ENCODE measurements around the gene ARMC7.

Gene ARMC7

DNA sequence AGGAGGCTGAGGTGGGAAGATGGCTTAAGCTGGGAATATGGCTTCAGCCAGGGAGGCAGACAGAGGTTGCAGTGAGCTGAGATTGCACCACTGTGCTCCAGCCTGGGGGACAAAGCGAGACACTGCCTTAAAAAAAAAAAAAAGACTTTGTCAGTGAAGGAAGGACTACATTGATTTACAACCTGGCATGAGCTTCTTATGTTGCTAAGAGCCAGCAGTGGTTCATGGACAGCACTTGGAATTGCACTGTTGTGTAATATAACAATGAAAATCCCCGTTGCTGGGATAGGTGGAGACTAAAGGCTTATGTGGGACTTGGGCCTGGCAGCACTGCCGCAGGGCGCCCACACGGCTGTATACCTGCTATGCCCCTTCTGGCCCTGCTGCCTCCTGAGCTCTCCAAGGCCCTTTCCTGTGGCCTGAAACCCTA, 36.1 kb upstream of the ARMC7 start:
- H3K4me3 ChIP-seq (replicated peaks; ENCODE audit: low read depth, low read length): no peak overlapping the region
- no peak for DNase-seq (ENCODE audit: low read depth)
- TF ChIP-seq, protein P1, sequence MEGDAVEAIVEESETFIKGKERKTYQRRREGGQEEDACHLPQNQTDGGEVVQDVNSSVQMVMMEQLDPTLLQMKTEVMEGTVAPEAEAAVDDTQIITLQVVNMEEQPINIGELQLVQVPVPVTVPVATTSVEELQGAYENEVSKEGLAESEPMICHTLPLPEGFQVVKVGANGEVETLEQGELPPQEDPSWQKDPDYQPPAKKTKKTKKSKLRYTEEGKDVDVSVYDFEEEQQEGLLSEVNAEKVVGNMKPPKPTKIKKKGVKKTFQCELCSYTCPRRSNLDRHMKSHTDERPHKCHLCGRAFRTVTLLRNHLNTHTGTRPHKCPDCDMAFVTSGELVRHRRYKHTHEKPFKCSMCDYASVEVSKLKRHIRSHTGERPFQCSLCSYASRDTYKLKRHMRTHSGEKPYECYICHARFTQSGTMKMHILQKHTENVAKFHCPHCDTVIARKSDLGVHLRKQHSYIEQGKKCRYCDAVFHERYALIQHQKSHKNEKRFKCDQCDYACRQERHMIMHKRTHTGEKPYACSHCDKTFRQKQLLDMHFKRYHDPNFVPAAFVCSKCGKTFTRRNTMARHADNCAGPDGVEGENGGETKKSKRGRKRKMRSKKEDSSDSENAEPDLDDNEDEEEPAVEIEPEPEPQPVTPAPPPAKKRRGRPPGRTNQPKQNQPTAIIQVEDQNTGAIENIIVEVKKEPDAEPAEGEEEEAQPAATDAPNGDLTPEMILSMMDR (IDR thresholded peaks at IDR 0.05; ENCODE audit: low read length, missing control alignments): no peak

DNA sequence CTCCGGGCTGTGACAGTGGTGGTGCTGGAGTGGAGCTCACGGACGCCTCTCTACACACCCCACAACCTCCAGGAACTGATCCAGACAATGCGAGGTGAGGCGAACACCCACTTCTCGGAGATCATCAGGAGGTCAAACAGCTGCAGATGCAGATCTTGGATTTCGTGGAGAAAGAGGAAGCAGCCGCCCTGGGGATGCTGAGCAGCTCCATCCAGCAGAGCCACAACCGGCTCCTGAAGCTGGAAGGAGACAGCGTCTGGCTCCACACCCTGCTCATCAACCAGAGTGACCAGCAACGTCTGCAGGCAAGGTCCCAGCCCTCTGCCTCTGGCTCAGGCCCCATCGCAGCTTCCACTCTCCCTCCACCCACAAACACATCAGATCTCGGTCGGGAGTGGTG, 35.2 kb upstream of the ARMC7 start:
- TF ChIP-seq, protein P1 (IDR thresholded peaks at IDR 0.05; ENCODE audit: low read length, missing control alignments): no peak
- H3K4me3 ChIP-seq (replicated peaks; ENCODE audit: low read depth, low read length): no peak overlapping the region
- no peak for DNase-seq (ENCODE audit: low read depth)

DNA sequence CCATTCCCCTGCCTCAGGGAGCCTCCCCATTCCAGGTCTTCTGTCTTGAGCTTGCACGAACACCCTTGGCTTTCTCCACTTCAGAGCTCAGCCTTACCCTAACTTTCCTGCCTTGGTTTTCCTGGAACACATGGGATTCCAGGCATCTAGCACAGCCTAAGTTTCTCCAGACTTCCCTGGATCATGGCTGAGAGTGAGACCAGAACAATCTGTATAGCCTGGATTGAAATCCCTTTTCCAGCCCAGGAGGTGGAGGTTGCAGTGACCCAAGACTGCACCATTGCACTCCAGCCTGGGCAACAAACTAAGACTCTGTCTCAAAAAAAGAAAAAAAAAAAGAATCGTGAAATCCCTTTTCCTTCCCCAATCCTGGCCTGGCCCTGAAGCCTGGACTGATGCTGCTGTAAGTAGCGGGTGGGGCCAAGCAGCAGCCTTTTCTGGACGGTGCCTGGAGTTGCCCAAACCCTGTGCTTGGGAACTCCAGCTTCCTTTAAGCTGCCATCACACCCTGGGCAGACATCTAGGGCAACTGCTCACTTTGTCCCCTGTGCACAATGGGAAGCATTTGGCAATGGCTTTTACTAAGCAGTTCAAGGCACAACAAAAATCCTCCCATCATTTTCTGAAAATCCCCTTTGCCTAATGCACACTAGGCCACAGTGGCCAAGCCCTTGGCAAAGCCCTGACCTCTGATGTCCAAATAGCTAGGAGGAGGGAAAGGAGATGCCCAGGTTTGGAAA, 34.0 kb upstream of the ARMC7 start:
- TF ChIP-seq, protein P1 (IDR thresholded peaks at IDR 0.05; ENCODE audit: low read length, missing control alignments): no peak
- DNase-seq (ENCODE audit: low read depth): no peak
- H3K4me3 ChIP-seq (replicated peaks; ENCODE audit: low read depth, low read length): no peak overlapping the region

DNA sequence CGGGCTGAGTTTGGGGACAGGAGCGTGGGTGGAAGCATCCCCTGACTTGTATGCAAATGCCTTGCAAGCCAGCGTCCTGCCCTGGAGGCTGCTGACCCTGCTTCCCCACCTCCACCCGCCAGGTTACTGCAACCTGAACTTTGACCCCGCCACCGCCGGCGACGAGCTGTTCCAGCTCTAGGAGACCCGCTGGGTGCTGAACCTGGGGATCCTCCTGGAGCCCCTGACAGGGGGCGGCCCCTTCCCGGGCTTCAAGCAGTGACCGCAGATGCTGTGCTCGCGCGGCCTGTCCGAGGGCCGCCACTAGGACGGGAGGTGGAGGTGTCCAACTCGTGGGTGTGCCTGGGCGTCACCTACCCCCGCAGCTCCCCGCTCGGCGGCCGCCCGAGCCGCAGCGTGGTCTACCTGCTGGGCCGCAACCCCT, 32.7 kb upstream of the ARMC7 start:
- TF ChIP-seq, protein P1 (IDR thresholded peaks at IDR 0.05; ENCODE audit: low read length, missing control alignments): no peak
- H3K4me3 ChIP-seq (replicated peaks; ENCODE audit: low read depth, low read length): peak overlapping the region; percentile 12
- DNase-seq (ENCODE audit: low read depth): no peak

DNA sequence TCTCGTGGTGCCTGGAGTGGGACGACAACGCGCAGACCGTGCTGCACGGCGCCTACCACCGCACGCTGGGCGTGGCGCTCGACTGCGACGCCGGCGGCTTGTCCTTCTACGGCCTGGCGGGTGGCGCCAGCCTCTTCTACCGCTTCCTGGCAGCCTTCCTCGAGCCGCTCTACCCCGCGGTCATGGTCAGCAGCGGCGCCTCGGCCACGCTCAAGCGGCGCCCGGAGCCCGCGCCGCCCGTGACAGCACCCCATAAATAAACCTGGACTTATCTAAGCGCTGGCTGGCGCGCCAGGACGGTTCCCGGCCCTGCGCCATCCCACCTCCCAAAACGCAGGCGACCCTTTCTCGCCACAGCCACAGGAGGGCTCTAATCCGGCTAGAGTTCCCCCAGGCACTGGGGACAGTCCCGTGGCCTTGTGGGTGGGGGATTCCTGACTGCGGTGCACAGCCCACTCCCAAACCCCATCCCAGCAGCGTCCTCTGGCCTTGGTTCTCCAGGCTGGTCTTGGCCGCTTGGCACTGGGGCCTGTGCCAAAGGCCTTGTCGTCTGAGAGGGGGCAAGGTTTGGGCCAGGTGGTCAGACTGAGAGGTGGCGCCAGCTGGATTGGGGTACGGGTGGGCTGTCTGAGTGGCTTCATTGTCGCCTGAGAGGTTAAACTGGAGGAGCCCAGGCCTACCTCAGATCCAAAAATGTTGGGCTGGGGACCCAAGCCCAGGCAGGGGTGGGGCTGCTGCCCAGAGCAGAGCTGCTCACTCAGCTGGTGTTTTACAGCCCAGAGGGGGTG, 32.1 kb upstream of the ARMC7 start:
- peak overlapping the region; percentile 12 for H3K4me3 ChIP-seq (replicated peaks; ENCODE audit: low read depth, low read length)
- no peak for DNase-seq (ENCODE audit: low read depth)
- TF ChIP-seq, protein P1 (IDR thresholded peaks at IDR 0.05; ENCODE audit: low read length, missing control alignments): no peak

DNA sequence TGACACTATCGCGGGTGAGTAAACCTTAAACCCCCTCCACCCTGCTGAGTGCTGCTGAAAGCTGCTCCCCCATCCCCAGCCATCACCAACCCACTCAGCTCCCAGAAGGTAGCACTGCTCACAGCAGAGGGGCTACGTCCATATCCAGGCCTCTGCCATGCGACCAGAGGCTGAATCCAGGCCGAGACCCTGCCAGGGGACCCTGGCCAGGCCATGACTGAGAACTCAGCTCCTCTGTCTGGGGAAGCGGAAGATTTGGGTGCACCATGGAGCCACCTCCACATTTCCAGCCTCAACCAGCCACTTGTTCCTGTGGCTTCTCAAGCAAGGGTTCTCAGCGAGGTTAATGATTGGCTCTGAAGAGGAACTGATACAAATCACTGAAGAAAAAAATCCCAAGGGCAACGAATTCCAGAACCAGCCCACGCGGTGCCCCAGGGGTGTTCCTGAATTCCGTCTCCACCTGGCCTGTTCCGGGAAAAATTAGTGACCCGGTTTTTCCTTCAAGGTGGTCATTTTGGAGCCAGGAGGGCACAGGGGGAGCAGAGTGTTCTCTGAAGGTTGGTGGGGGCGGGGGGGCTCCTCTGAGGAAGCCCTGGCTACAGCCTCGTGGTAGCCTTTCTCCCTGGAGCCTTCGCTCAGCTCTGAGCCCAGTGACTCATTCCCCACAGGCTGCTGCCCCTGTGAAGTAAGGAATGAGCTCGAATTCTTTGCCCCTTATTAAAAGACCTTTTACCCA, 31.3 kb upstream of the ARMC7 start:
- TF ChIP-seq, protein P1 (IDR thresholded peaks at IDR 0.05; ENCODE audit: low read length, missing control alignments): no peak
- peak; percentile 55 for DNase-seq (ENCODE audit: low read depth)

More for the DNA sequence above, 31.3 kb upstream of the ARMC7 start:
- H3K4me3 ChIP-seq (replicated peaks; ENCODE audit: low read depth, low read length): no peak overlapping the region

All from fibroblast of pulmonary artery (primary cell).